ENCODE results near the gene GALNT5. TPM values are rescaled to one million over a fixed set of nuclear protein-coding genes. Genes with fewer than 3 reads are reported as not detected.

GALNT5 gene
- total RNA-seq, 1 experiment from 2014 or later, result 0.04 TPM

GRCh38 chr2:157315901-157316300 is 58.4 kb downstream of the GALNT5 start:
- Histone ChIP-seq H3K27me3 (ENCODE audit: low read length) (no peaks in the 10 kb centered on the region), H3K9me3 (ENCODE audit: low read length) (no peaks in the 10 kb centered on the region), H3K9me2 (replicated peaks; ENCODE audit: low read length) (no peaks in the 10 kb centered on the region), H3K4me1 (ENCODE audit: insufficient read depth, low read length) (peaks cover 12% of the 10 kb centered on the region), H3K4me2 (ENCODE audit: low read length) (no peak overlapping the region), H3K79me2 (ENCODE audit: low read length) (no peaks in the 10 kb centered on the region), H3K9ac (ENCODE audit: low read length) (no peak overlapping the region), H3K27ac (ENCODE audit: low read length) (no peak overlapping the region), H3K36me3 (ENCODE audit: low read depth, low read length) (no peaks in the 10 kb centered on the region), H3F3A (ENCODE audit: low read length, unreplicated experiment) (no peaks in the 10 kb centered on the region), H4K20me1 (ENCODE audit: low read length) (no peaks in the 10 kb centered on the region), H3K4me3 (ENCODE audit: low read length) (no peak overlapping the region), H2AFZ (ENCODE audit: low read length) (no peak overlapping the region)
- TF ChIP-seq EZH2phosphoT487 (IDR thresholded peaks at IDR 0.05; ENCODE audit: borderline replicate concordance, low read length) (no peak), CTCF (conservative IDR thresholded peaks at IDR 0.05; ENCODE audit: low read depth, low read length) (no peak), EZH2 (IDR thresholded peaks at IDR 0.05; ENCODE audit: low read length, unreplicated experiment) (no peak)
- DNase-seq (no peak), ATAC-seq (no peak)
- ChIA-PET POLR2A (ENCODE audit: unreplicated experiment) (no interaction called here), CTCF (no interaction called here)
- BruUV-seq (replicated peaks), result no TSS peak
- intact Hi-C loops (cut with micrococcal nuclease), result no loop called here

GRCh38 chr2:157318884-157319283 is 61.4 kb downstream of the GALNT5 start:
- BruUV-seq (replicated peaks), result no TSS peak
- Histone ChIP-seq H3F3A (ENCODE audit: low read length, unreplicated experiment) (no peaks in the 10 kb centered on the region), H3K9me3 (ENCODE audit: low read length) (no peaks in the 10 kb centered on the region), H4K20me1 (ENCODE audit: low read length) (no peaks in the 10 kb centered on the region), H3K27ac (ENCODE audit: low read length) (no peak overlapping the region), H3K9me2 (replicated peaks; ENCODE audit: low read length) (no peaks in the 10 kb centered on the region), H2AFZ (ENCODE audit: low read length) (no peak overlapping the region), H3K36me3 (ENCODE audit: low read depth, low read length) (no peaks in the 10 kb centered on the region), H3K4me1 (ENCODE audit: insufficient read depth, low read length) (no peaks in the 10 kb centered on the region), H3K79me2 (ENCODE audit: low read length) (no peaks in the 10 kb centered on the region), H3K9ac (ENCODE audit: low read length) (no peak overlapping the region), H3K4me2 (ENCODE audit: low read length) (no peak overlapping the region), H3K4me3 (ENCODE audit: low read length) (no peak overlapping the region), H3K27me3 (ENCODE audit: low read length) (no peaks in the 10 kb centered on the region)
- TF ChIP-seq CTCF (conservative IDR thresholded peaks at IDR 0.05; ENCODE audit: low read depth, low read length) (no peak), EZH2 (IDR thresholded peaks at IDR 0.05; ENCODE audit: low read length, unreplicated experiment) (no peak), EZH2phosphoT487 (IDR thresholded peaks at IDR 0.05; ENCODE audit: borderline replicate concordance, low read length) (no peak)
- DNase-seq (no peak), ATAC-seq (no peak)
- intact Hi-C loops (cut with micrococcal nuclease), result no loop called here
- ChIA-PET CTCF (no interaction called here), POLR2A (ENCODE audit: unreplicated experiment) (no interaction called here)

- Histone ChIP-seq H3K9me3 (ENCODE audit: low read length) (no peaks in the 10 kb centered on the region), H3K79me2 (ENCODE audit: low read length) (no peaks in the 10 kb centered on the region), H2AFZ (ENCODE audit: low read length) (no peak overlapping the region), H3K9me2 (replicated peaks; ENCODE audit: low read length) (no peaks in the 10 kb centered on the region), H3K4me1 (ENCODE audit: insufficient read depth, low read length) (no peaks in the 10 kb centered on the region), H3K36me3 (ENCODE audit: low read depth, low read length) (no peaks in the 10 kb centered on the region), H3K4me3 (ENCODE audit: low read length) (no peak overlapping the region), H3K9ac (ENCODE audit: low read length) (no peak overlapping the region), H3K4me2 (ENCODE audit: low read length) (no peak overlapping the region), H4K20me1 (ENCODE audit: low read length) (no peaks in the 10 kb centered on the region), H3K27me3 (ENCODE audit: low read length) (no peaks in the 10 kb centered on the region), H3K27ac (ENCODE audit: low read length) (no peak overlapping the region), H3F3A (ENCODE audit: low read length, unreplicated experiment) (no peaks in the 10 kb centered on the region)
- intact Hi-C loops (cut with micrococcal nuclease), result no loop called here
- TF ChIP-seq EZH2phosphoT487 (IDR thresholded peaks at IDR 0.05; ENCODE audit: borderline replicate concordance, low read length) (no peak), EZH2 (IDR thresholded peaks at IDR 0.05; ENCODE audit: low read length, unreplicated experiment) (no peak), CTCF (conservative IDR thresholded peaks at IDR 0.05; ENCODE audit: low read depth, low read length) (no peak)
- DNase-seq (no peak), ATAC-seq (no peak)
- CTCF ChIA-PET, result no interaction called here
- POLR2A ChIA-PET (ENCODE audit: unreplicated experiment), result no interaction called here
- no TSS peak for BruUV-seq (replicated peaks)
Observed at GRCh38 chr2:157319795-157320194, 62.3 kb downstream of the GALNT5 start.

Data from PC-3 (cell line).